ENCODE data around the gene ELN.

The ELN gene

DNA sequence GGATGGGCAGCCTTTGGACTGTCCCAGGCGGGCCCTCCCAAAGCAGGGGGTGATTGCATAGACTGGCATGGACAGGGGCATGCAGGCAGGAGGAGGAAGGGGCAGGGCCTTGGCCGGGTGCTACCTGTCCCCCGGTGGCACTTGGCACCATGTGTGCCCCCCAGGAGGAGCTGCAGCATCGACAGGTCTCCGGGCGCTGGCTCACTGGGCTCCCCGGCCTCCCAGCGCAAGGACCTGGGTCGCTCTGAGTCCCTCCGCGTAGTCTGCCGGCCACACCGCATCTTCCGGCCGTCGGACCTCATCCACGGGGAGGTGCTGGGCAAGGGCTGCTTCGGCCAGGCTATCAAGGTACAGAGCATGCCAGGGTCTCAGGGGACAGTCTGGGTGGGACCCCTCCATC, 78.9 kb downstream of the ELN start:
- peaks cover 6% of the 10 kb centered on the region for H3K4me1 ChIP-seq (ENCODE audit: insufficient read depth, poor library complexity, severe bottlenecking)
- H3K9me3 ChIP-seq (ENCODE audit: severe bottlenecking): no peaks in the 10 kb centered on the region
- no peak overlapping the region for H3K4me3 ChIP-seq (ENCODE audit: severe bottlenecking)
- H3K27me3 ChIP-seq (ENCODE audit: insufficient read depth, poor library complexity, severe bottlenecking): no peaks in the 10 kb centered on the region
- no peak overlapping the region for H3K27ac ChIP-seq (ENCODE audit: poor library complexity, severe bottlenecking)
- ATAC-seq (ENCODE audit: low read depth) (no peak), DNase-seq (ENCODE audit: low spot score) (no peak)
- TF ChIP-seq, protein P1, sequence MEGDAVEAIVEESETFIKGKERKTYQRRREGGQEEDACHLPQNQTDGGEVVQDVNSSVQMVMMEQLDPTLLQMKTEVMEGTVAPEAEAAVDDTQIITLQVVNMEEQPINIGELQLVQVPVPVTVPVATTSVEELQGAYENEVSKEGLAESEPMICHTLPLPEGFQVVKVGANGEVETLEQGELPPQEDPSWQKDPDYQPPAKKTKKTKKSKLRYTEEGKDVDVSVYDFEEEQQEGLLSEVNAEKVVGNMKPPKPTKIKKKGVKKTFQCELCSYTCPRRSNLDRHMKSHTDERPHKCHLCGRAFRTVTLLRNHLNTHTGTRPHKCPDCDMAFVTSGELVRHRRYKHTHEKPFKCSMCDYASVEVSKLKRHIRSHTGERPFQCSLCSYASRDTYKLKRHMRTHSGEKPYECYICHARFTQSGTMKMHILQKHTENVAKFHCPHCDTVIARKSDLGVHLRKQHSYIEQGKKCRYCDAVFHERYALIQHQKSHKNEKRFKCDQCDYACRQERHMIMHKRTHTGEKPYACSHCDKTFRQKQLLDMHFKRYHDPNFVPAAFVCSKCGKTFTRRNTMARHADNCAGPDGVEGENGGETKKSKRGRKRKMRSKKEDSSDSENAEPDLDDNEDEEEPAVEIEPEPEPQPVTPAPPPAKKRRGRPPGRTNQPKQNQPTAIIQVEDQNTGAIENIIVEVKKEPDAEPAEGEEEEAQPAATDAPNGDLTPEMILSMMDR (IDR thresholded peaks at IDR 0.05; ENCODE audit: poor library complexity, severe bottlenecking): no peak
- peaks cover 65% of the 10 kb centered on the region for H3K36me3 ChIP-seq (ENCODE audit: low read depth)

DNA sequence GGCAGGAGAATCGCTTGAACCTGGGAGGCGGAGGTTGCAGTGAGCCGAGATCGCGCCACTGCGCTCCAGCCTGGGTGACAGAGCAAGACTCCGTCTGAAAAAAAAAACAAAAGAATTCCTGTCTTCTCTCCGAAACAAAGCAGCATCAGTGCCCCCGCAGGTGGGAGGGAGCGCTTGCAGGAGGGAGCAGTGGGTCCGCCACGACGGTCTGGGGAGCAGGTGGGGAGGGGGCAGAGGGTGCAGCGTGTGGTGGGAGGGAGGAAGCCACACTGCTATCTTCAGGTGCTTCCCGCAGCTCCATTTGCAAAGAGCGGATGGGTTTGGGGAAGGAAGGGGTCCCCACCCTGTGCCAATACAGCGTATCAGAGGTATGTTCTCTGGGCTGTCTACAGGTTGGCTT, 87.4 kb downstream of the ELN start:
- no peak for ATAC-seq (ENCODE audit: low read depth)
- H3K36me3 ChIP-seq (ENCODE audit: low read depth): peaks cover 41% of the 10 kb centered on the region
- no peaks in the 10 kb centered on the region for H3K4me1 ChIP-seq (ENCODE audit: insufficient read depth, poor library complexity, severe bottlenecking)
- TF ChIP-seq, protein P1 (IDR thresholded peaks at IDR 0.05; ENCODE audit: poor library complexity, severe bottlenecking): peak; percentile 10
- H3K27ac ChIP-seq (ENCODE audit: poor library complexity, severe bottlenecking): no peak overlapping the region
- no peak overlapping the region for H3K4me3 ChIP-seq (ENCODE audit: severe bottlenecking)
- no peaks in the 10 kb centered on the region for H3K9me3 ChIP-seq (ENCODE audit: severe bottlenecking)
- DNase-seq (ENCODE audit: low spot score): no peak
- no peaks in the 10 kb centered on the region for H3K27me3 ChIP-seq (ENCODE audit: insufficient read depth, poor library complexity, severe bottlenecking)

DNA sequence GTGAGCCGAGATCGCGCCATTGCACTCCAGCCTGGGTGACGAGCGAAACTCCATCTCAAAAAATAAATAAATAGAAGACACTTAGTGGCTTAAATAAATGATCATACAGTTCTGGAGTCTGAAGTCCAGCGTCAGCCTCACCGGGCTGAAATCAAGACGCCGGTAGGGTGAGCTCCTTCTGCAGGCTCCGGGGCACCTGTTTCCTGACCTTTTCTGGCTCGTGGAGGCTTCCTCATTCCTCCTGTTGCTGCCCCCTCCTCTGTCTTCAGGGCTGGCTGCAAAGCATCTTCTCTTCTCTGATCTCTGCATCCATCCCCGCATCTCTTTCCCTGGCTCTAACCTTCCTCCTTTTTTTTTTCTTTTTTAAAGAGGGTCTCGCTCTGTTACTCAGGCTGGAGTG, 88.4 kb downstream of the ELN start:
- TF ChIP-seq, protein P1 (IDR thresholded peaks at IDR 0.05; ENCODE audit: poor library complexity, severe bottlenecking): no peak
- peaks cover 31% of the 10 kb centered on the region for H3K36me3 ChIP-seq (ENCODE audit: low read depth)
- no peak overlapping the region for H3K4me3 ChIP-seq (ENCODE audit: severe bottlenecking)
- H3K27ac ChIP-seq (ENCODE audit: poor library complexity, severe bottlenecking): no peak overlapping the region
- no peaks in the 10 kb centered on the region for H3K9me3 ChIP-seq (ENCODE audit: severe bottlenecking)
- H3K27me3 ChIP-seq (ENCODE audit: insufficient read depth, poor library complexity, severe bottlenecking): no peaks in the 10 kb centered on the region
- ATAC-seq (ENCODE audit: low read depth) (no peak), DNase-seq (ENCODE audit: low spot score) (no peak)
- no peaks in the 10 kb centered on the region for H3K4me1 ChIP-seq (ENCODE audit: insufficient read depth, poor library complexity, severe bottlenecking)
